Measurements from ENCODE around the gene TRPM5.

Gene TRPM5, protein sequence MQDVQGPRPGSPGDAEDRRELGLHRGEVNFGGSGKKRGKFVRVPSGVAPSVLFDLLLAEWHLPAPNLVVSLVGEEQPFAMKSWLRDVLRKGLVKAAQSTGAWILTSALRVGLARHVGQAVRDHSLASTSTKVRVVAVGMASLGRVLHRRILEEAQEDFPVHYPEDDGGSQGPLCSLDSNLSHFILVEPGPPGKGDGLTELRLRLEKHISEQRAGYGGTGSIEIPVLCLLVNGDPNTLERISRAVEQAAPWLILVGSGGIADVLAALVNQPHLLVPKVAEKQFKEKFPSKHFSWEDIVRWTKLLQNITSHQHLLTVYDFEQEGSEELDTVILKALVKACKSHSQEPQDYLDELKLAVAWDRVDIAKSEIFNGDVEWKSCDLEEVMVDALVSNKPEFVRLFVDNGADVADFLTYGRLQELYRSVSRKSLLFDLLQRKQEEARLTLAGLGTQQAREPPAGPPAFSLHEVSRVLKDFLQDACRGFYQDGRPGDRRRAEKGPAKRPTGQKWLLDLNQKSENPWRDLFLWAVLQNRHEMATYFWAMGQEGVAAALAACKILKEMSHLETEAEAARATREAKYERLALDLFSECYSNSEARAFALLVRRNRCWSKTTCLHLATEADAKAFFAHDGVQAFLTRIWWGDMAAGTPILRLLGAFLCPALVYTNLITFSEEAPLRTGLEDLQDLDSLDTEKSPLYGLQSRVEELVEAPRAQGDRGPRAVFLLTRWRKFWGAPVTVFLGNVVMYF (N-terminal part only)

GRCh38 chr11:2443881-2444820, at the start of gene TRPM5:
Gene TRPM5, minus strand, starts transcription at chr11:2444514. Its CDS starts 21,478 bp downstream, at chr11:2423036.
- Histone ChIP-seq H3K9me3 (ENCODE audit: control insufficient read depth in 5 of 5, low read length in 5 of 5) (peaks cover 0 to 5% (median 4%) of the 10 kb centered on the region in 5 donors), H3K4me3 (ENCODE audit: low read depth in 1 of 5, low read length in 5 of 5) (peak within 1 kb of the TSS in 4 of 5 donors; percentile 33 to 64 (median 59)), H3K27me3 (ENCODE audit: control insufficient read depth in 5 of 5, insufficient read depth in 4 of 5, low read length in 5 of 5) (peaks cover 11 to 32% (median 20%) of the 10 kb centered on the region in 5 donors), H3K27ac (ENCODE audit: low read depth, low read length) (no peak within 1 kb of the TSS), H3K9ac (ENCODE audit: low read length in 5 of 5) (peak within 1 kb of the TSS in 1 of 5 donors; percentile 23), H3K36me3 (ENCODE audit: control insufficient read depth in 5 of 5, insufficient read depth in 5 of 5, low read length in 5 of 5) (no peaks in the 10 kb centered on the region), H3K4me1 (ENCODE audit: control insufficient read depth in 5 of 5, insufficient read depth in 5 of 5, low read length in 5 of 5) (peaks cover 0 to 39% (median 24%) of the 10 kb centered on the region in 5 donors)

DNA sequence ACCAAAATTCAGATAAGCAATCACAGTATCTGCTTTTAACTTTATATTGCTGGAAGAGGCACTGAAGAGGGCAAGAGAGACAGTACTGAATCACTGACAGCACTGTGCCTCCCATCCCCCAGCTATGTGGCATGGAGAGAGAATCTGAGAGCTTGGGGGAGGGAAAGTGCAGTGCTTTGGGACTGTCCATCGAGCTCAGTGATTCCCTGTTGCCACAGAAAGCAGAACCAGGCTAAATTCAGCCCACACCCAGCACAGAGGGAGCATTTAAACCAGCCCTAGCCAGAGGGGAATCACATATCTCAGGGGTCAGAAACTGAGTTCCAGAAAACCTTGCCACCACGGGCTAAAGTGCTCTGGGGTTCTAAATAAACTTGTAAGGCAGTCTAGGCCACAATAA, 44.8 kb upstream of the TRPM5 start:
- Histone ChIP-seq H3K27me3 (ENCODE audit: control insufficient read depth in 5 of 5, insufficient read depth in 4 of 5, low read length in 5 of 5) (peaks cover 0 to 4% (median 0%) of the 10 kb centered on the region in 5 donors), H3K36me3 (ENCODE audit: control insufficient read depth in 5 of 5, insufficient read depth in 5 of 5, low read length in 5 of 5) (no peaks in the 10 kb centered on the region), H3K9me3 (ENCODE audit: control insufficient read depth in 5 of 5, low read length in 5 of 5) (peaks cover 8 to 35% (median 25%) of the 10 kb centered on the region in 5 donors), H3K4me1 (ENCODE audit: control insufficient read depth in 5 of 5, insufficient read depth in 5 of 5, low read length in 5 of 5) (no peaks in the 10 kb centered on the region), H3K9ac (ENCODE audit: low read length in 5 of 5) (no peak overlapping the region), H3K27ac (ENCODE audit: low read depth, low read length) (no peak overlapping the region), H3K4me3 (ENCODE audit: low read depth in 1 of 5, low read length in 5 of 5) (peak overlapping the region in 1 of 5 donors; percentile 8)

- Histone ChIP-seq H3K4me3 (ENCODE audit: low read depth in 1 of 5, low read length in 5 of 5) (no peak overlapping the region), H3K4me1 (ENCODE audit: control insufficient read depth in 5 of 5, insufficient read depth in 5 of 5, low read length in 5 of 5) (peaks cover 0 to 9% (median 0%) of the 10 kb centered on the region in 5 donors), H3K9me3 (ENCODE audit: control insufficient read depth in 5 of 5, low read length in 5 of 5) (peaks cover 8 to 35% (median 25%) of the 10 kb centered on the region in 5 donors), H3K27ac (ENCODE audit: low read depth, low read length) (no peak overlapping the region), H3K27me3 (ENCODE audit: control insufficient read depth in 5 of 5, insufficient read depth in 4 of 5, low read length in 5 of 5) (peaks cover 0 to 11% (median 3%) of the 10 kb centered on the region in 5 donors), H3K9ac (ENCODE audit: low read length in 5 of 5) (no peak overlapping the region), H3K36me3 (ENCODE audit: control insufficient read depth in 5 of 5, insufficient read depth in 5 of 5, low read length in 5 of 5) (no peaks in the 10 kb centered on the region)
Measured at GRCh38 chr11:2488004-2488403, 43.7 kb upstream of the TRPM5 start.

DNA sequence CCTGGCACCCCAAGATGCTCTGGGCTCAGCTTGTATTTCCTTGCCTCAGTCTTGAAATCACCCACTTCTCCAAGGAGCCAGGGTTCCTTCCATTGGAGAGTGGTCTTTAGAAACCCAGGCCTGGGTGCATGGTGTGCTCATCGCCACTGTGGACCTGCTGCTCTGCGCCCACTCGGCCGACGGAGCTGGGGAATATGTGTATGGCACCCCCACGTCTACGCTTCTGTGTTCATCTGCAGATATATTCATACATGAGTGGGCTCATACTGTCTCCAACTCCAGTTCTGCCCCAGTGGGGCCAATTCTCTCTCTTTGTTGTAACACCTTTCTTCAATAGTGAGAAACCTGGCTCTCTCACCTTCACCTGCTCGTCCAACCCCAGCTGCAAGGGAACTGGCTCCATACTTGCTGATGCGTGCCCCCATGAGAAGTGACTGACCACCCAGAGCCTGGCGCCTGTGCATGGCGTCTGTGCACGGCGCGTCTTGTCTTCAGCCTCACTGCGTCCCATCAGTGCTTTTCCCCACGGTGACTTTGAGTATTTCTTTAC, 40.3 kb upstream of the TRPM5 start:
- Histone ChIP-seq H3K27me3 (ENCODE audit: control insufficient read depth in 5 of 5, insufficient read depth in 4 of 5, low read length in 5 of 5) (peaks cover 0 to 13% (median 8%) of the 10 kb centered on the region in 5 donors), H3K36me3 (ENCODE audit: control insufficient read depth in 5 of 5, insufficient read depth in 5 of 5, low read length in 5 of 5) (no peaks in the 10 kb centered on the region), H3K4me3 (ENCODE audit: low read depth in 1 of 5, low read length in 5 of 5) (no peak overlapping the region), H3K9ac (ENCODE audit: low read length in 5 of 5) (no peak overlapping the region), H3K4me1 (ENCODE audit: control insufficient read depth in 5 of 5, insufficient read depth in 5 of 5, low read length in 5 of 5) (peaks cover 0 to 30% (median 8%) of the 10 kb centered on the region in 5 donors), H3K9me3 (ENCODE audit: control insufficient read depth in 5 of 5, low read length in 5 of 5) (peaks cover 10 to 31% (median 28%) of the 10 kb centered on the region in 5 donors), H3K27ac (ENCODE audit: low read depth, low read length) (no peak overlapping the region)

- Histone ChIP-seq H3K27me3 (ENCODE audit: control insufficient read depth in 5 of 5, insufficient read depth in 4 of 5, low read length in 5 of 5) (peaks cover 0 to 13% (median 8%) of the 10 kb centered on the region in 5 donors), H3K9ac (ENCODE audit: low read length in 5 of 5) (no peak overlapping the region), H3K36me3 (ENCODE audit: control insufficient read depth in 5 of 5, insufficient read depth in 5 of 5, low read length in 5 of 5) (no peaks in the 10 kb centered on the region), H3K4me3 (ENCODE audit: low read depth in 1 of 5, low read length in 5 of 5) (peak overlapping the region in 2 of 5 donors; percentile 4 to 32), H3K27ac (ENCODE audit: low read depth, low read length) (no peak overlapping the region), H3K9me3 (ENCODE audit: control insufficient read depth in 5 of 5, low read length in 5 of 5) (peaks cover 9 to 24% (median 20%) of the 10 kb centered on the region in 5 donors), H3K4me1 (ENCODE audit: control insufficient read depth in 5 of 5, insufficient read depth in 5 of 5, low read length in 5 of 5) (peaks cover 0 to 30% (median 8%) of the 10 kb centered on the region in 5 donors)
Measured at GRCh38 chr11:2483426-2483825, 39.1 kb upstream of the TRPM5 start.

DNA sequence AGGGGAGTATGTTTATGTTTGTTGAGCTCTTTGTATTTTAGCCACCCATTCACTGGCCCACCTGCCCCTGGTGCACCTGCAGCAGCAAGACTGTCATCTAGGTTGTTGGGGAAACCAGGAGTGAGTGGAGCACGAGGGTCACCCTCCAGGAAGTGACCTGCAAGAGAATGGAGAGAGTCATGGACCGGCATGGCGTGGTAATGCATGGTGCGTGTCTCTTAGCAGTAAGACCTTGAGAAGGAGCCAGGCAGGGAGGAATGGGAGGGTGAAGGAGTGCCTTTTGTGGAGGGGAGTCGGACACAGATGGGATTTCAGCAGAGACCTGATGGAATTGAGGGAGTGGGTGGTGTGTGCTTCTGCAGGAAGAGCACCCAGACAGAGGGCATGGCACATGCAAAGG, 38.4 kb upstream of the TRPM5 start:
- Histone ChIP-seq H3K9ac (ENCODE audit: low read length in 5 of 5) (no peak overlapping the region), H3K27me3 (ENCODE audit: control insufficient read depth in 5 of 5, insufficient read depth in 4 of 5, low read length in 5 of 5) (peaks cover 0 to 13% (median 8%) of the 10 kb centered on the region in 5 donors), H3K27ac (ENCODE audit: low read depth, low read length) (no peak overlapping the region), H3K36me3 (ENCODE audit: control insufficient read depth in 5 of 5, insufficient read depth in 5 of 5, low read length in 5 of 5) (no peaks in the 10 kb centered on the region), H3K9me3 (ENCODE audit: control insufficient read depth in 5 of 5, low read length in 5 of 5) (peaks cover 3 to 18% (median 13%) of the 10 kb centered on the region in 5 donors), H3K4me3 (ENCODE audit: low read depth in 1 of 5, low read length in 5 of 5) (peak overlapping the region in 1 of 5 donors; percentile 12), H3K4me1 (ENCODE audit: control insufficient read depth in 5 of 5, insufficient read depth in 5 of 5, low read length in 5 of 5) (peaks cover 0 to 30% (median 8%) of the 10 kb centered on the region in 5 donors)

DNA sequence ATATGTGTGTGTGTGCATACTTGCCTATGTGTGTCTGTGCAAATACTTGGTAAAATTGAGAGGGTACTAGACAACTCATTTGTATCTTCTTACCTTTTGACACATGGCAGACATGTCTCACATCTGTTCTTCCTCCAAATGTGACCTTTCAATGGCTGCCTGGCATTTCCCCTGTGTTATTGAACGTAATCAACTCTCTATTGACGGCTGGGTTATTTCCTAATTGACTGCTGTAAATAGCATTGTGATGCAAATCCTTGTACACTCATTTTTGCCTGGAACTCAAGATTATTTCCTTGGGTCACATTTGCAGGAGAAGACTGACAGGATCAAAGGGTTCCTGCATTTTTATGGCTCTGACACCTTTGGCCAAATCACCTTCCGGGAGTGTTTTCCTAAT, 37.9 kb upstream of the TRPM5 start:
- H3K36me3 ChIP-seq (ENCODE audit: control insufficient read depth in 5 of 5, insufficient read depth in 5 of 5, low read length in 5 of 5): no peaks in the 10 kb centered on the region
- H3K4me1 ChIP-seq (ENCODE audit: control insufficient read depth in 5 of 5, insufficient read depth in 5 of 5, low read length in 5 of 5): peaks cover 0 to 30% (median 8%) of the 10 kb centered on the region in 5 donors

DNA sequence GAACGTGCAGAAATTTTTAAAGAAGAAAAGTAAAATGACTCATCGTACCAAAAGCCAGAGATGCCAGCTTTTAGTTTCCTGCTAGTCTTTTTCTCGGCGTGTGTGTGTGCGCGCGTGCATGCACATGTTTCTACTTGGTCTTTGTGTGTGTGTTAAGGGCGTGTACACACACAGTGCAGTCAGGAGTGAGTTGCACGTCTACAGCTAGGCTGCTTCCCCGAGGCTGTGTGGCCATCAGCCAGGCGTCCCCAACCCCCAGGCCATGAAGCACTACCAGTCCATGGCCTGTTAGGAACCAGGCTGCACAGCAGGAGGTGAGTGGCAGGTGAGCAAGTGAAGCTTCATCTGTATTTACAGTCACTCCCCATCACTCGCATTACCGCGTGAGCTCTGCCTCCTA, 36.9 kb upstream of the TRPM5 start:
- Histone ChIP-seq H3K4me1 (ENCODE audit: control insufficient read depth in 5 of 5, insufficient read depth in 5 of 5, low read length in 5 of 5) (peaks cover 0 to 30% (median 8%) of the 10 kb centered on the region in 5 donors), H3K9me3 (ENCODE audit: control insufficient read depth in 5 of 5, low read length in 5 of 5) (peaks cover 0 to 9% (median 2%) of the 10 kb centered on the region in 5 donors), H3K27ac (ENCODE audit: low read depth, low read length) (no peak overlapping the region), H3K27me3 (ENCODE audit: control insufficient read depth in 5 of 5, insufficient read depth in 4 of 5, low read length in 5 of 5) (peaks cover 0 to 13% (median 8%) of the 10 kb centered on the region in 5 donors), H3K4me3 (ENCODE audit: low read depth in 1 of 5, low read length in 5 of 5) (no peak overlapping the region), H3K9ac (ENCODE audit: low read length in 5 of 5) (no peak overlapping the region), H3K36me3 (ENCODE audit: control insufficient read depth in 5 of 5, insufficient read depth in 5 of 5, low read length in 5 of 5) (no peaks in the 10 kb centered on the region)

More for the DNA sequence above, 37.9 kb upstream of the TRPM5 start:
- Histone ChIP-seq H3K9me3 (ENCODE audit: control insufficient read depth in 5 of 5, low read length in 5 of 5) (peaks cover 0 to 13% (median 7%) of the 10 kb centered on the region in 5 donors), H3K27me3 (ENCODE audit: control insufficient read depth in 5 of 5, insufficient read depth in 4 of 5, low read length in 5 of 5) (peaks cover 0 to 13% (median 8%) of the 10 kb centered on the region in 5 donors), H3K4me3 (ENCODE audit: low read depth in 1 of 5, low read length in 5 of 5) (no peak overlapping the region), H3K9ac (ENCODE audit: low read length in 5 of 5) (no peak overlapping the region), H3K27ac (ENCODE audit: low read depth, low read length) (no peak overlapping the region)

- Histone ChIP-seq H3K4me1 (ENCODE audit: control insufficient read depth in 5 of 5, insufficient read depth in 5 of 5, low read length in 5 of 5) (peaks cover 0 to 30% (median 8%) of the 10 kb centered on the region in 5 donors), H3K4me3 (ENCODE audit: low read depth in 1 of 5, low read length in 5 of 5) (no peak overlapping the region), H3K27ac (ENCODE audit: low read depth, low read length) (no peak overlapping the region), H3K9ac (ENCODE audit: low read length in 5 of 5) (no peak overlapping the region), H3K9me3 (ENCODE audit: control insufficient read depth in 5 of 5, low read length in 5 of 5) (peaks cover 0 to 8% (median 2%) of the 10 kb centered on the region in 5 donors), H3K27me3 (ENCODE audit: control insufficient read depth in 5 of 5, insufficient read depth in 4 of 5, low read length in 5 of 5) (peaks cover 0 to 13% (median 8%) of the 10 kb centered on the region in 5 donors), H3K36me3 (ENCODE audit: control insufficient read depth in 5 of 5, insufficient read depth in 5 of 5, low read length in 5 of 5) (no peaks in the 10 kb centered on the region)
Measured at GRCh38 chr11:2480874-2481220, 36.5 kb upstream of the TRPM5 start.

Data from subcutaneous abdominal adipose tissue (tissue), 5 donors.